Duodenal mucosa (tissue), 2 donors: ENCODE data around the gene RRP12.

Source experiments
- H3K27ac ChIP-seq: one replicate; pipeline ENCODE4 v1.7.0; 2013; ENCODE audit warnings: low read depth, low read length
- H3K27me3 ChIP-seq, 2 donors: one replicate each; pipeline ENCODE4 v1.7.0; 2013; ENCODE audit warnings: low read length in 2 of 2, control low read depth in 1 of 2; ENCODE audit not compliant: insufficient read depth in 2 of 2, control insufficient read depth in 1 of 2
- H3K36me3 ChIP-seq, 2 donors: one replicate each; pipeline ENCODE4 v1.7.0; 2013; ENCODE audit warnings: low read length in 2 of 2, control low read depth in 1 of 2; ENCODE audit not compliant: insufficient read depth in 2 of 2, control insufficient read depth in 1 of 2
- H3K4me1 ChIP-seq, 2 donors: one replicate each; pipeline ENCODE4 v1.7.0; 2013; ENCODE audit warnings: low read length in 2 of 2, control low read depth in 1 of 2; ENCODE audit not compliant: insufficient read depth in 2 of 2, control insufficient read depth in 1 of 2
- H3K4me3 ChIP-seq, 2 donors: one replicate each; pipeline ENCODE4 v1.7.0; 2013; ENCODE audit warnings: low read length in 2 of 2, low read depth in 1 of 2
- H3K9ac ChIP-seq, 2 donors: one replicate each; pipeline ENCODE4 v1.7.0; 2013; ENCODE audit warnings: low read length in 2 of 2, low read depth in 1 of 2
- H3K9me3 ChIP-seq, 2 donors: one replicate each; pipeline ENCODE4 v1.7.0; 2013; ENCODE audit warnings: low read length in 2 of 2, control low read depth in 1 of 2; ENCODE audit not compliant: control insufficient read depth in 1 of 2

The RRP12 gene

DNA sequence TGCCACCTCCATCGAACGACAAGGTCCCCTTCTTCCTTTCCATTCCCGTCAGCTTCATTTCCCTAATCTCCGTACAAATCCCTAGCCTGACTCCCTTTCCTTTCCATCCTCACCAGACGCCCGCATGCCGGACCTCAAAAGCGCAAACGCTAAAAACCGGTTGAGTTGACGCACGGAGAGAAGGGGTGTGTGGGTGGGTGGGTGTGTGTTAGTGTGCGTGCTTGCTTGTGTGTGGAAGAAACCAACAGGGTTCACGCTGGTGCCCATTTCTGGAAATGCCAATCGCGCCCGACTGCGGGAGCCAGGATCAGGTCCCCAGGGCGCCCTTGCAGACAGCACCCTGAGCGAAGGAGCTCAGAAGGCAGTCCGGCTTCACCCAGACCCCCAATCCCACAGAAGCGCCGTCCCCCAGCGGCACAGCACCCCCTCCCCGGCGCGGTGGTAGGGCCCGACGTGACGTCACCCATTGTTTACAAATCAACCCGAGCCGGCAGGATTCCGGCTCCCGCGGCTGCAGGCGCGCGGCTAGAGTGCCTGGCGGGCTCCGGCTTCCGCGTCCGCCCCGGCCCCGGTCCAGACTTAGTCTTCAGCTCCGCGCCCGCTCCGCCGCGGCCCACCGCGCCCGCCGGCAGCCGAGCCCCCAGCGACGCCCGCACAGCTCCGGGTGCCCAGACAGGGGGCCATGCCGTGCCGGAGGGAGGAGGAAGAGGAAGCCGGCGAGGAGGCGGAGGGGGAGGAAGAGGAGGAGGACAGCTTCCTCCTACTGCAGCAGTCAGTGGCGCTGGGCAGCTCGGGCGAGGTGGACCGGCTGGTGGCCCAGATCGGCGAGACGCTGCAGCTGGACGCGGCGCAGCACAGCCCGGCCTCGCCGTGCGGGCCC, 82.1 kb downstream of the RRP12 start, which contains the start of gene FRAT1:
Gene FRAT1, plus strand, starts transcription at position 500 of the 880 bp plus-strand sequence. Its CDS starts 183 bp downstream, at position 683.
- no peaks in the 10 kb centered on the region for H3K9me3 ChIP-seq
- H3K4me1 ChIP-seq: peaks cover 12 to 22% of the 10 kb centered on the region in 2 donors
- peak within 1 kb of the TSS; percentile 86 to 90 for H3K4me3 ChIP-seq
- peak within 1 kb of the TSS; percentile 77 to 91 for H3K9ac ChIP-seq
- H3K36me3 ChIP-seq: no peaks in the 10 kb centered on the region
- H3K27ac ChIP-seq: peak within 1 kb of the TSS; percentile 99
- H3K27me3 ChIP-seq: no peaks in the 10 kb centered on the region

DNA sequence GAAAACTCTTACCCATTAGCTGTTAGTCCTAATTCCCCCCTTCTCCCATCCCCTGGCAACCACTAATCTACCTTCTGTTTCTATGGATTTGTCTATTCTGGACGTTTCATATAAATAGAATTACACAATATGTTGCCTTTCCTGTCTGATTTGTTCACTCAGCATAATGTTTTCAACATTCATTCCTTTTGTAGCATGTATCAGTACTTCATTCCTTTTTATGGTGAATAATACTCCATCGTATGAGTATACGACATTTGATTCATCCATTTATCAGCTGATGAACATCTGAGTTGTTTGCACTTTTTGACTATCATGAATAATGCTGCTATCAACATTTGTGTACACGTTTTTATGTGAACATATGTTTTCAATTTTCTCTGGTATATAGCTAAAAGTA, 86.5 kb downstream of the RRP12 start:
- H3K36me3 ChIP-seq: no peaks in the 10 kb centered on the region
- no peaks in the 10 kb centered on the region for H3K9me3 ChIP-seq
- H3K9ac ChIP-seq: no peak overlapping the region
- H3K27ac ChIP-seq: no peak overlapping the region
- no peaks in the 10 kb centered on the region for H3K27me3 ChIP-seq
- H3K4me3 ChIP-seq: no peak overlapping the region
- H3K4me1 ChIP-seq: no peaks in the 10 kb centered on the region

DNA sequence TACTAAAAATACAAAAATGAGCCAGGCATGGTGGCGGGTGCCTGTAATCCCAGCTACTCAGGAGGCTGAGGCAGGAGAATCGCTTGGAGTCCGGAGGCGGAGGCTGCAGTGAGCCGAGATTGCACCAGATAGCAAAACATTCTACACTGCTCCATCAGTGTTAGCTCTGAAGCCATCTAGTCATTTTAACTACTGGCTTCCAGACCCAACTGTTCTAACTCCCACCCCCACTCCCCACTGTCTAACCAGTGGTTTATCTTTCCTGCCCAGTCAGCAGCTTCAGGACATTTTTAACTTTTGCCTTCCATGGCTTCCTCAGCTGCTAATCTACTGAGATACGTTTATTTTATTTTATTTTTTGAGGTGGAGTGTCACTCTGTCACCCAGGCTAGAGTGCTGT, 88.2 kb downstream of the RRP12 start:
- H3K9ac ChIP-seq: no peak overlapping the region
- H3K9me3 ChIP-seq: no peaks in the 10 kb centered on the region
- no peaks in the 10 kb centered on the region for H3K4me1 ChIP-seq
- no peak overlapping the region for H3K27ac ChIP-seq
- H3K36me3 ChIP-seq: no peaks in the 10 kb centered on the region
- H3K27me3 ChIP-seq: no peaks in the 10 kb centered on the region
- no peak overlapping the region for H3K4me3 ChIP-seq

DNA sequence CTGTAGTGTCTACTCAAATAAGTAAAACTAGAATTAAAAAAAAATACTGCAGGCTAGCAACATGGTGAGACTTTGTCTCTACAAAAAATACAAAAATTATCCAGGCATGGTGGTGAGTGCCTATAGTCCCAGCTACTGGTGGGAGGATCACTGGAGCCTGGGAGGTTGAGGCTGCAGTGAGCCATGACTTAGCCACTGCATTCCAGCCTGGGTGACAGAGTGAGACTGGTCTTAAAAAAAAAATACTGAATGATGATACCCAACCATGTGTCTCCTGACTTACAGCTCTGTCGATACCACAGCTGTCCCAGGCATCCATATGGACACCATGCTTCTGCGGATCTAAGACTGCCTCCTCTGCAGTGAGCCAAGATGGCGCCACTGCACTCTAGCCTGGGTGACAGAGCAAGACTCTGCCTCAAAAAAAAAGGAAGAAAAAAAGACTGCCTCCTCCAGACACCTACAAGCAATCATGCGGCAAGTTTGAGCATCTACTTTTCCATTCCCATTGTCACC, 90.0 kb downstream of the RRP12 start:
- no peaks in the 10 kb centered on the region for H3K36me3 ChIP-seq
- H3K4me3 ChIP-seq: no peak overlapping the region
- H3K27ac ChIP-seq: no peak overlapping the region
- H3K9ac ChIP-seq: no peak overlapping the region
- H3K27me3 ChIP-seq: no peaks in the 10 kb centered on the region
- H3K9me3 ChIP-seq: no peaks in the 10 kb centered on the region
- H3K4me1 ChIP-seq: no peaks in the 10 kb centered on the region

DNA sequence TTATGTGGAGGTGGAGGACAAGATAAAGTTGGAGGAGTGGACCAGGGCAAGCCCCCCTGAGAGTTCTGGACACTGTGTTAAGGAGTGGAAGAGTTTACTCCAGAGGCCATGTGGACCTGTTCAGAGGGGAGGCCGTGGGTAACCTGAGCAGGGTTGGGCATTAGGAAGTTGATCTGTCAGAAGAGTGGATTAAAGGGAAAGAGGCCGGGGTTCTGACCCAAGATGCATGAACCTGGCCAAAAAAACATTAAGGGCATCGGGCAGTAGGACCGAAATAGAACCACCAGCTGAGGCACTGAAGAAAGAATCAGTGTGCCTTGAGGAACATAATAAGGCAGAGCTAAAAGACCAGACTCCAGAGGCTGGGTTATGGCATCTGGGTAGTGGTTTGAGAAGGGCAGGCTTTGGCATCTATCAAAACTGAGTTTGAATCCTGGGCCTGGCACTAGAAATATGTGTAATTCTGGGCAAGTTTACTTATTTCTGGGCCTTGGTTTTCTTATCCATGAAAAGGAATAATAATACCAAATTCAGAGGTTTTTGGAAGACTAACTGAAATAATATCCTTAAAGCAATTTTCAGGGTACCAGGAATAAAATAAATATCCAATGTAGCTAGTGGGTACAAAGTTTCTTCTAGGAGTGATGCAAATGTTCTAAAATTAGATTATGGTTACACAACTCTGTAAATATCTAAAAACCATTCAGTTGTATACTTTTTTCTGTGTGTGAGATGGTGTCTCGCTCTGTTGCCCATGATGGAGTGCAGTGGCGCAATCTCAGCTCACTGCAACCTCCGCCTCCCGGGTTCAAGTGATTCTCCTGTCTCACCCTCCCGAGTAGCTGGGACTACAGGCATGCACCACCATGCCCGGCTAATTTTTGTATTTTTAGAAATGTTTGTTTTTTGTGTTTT, 93.0 kb downstream of the RRP12 start:
- no peaks in the 10 kb centered on the region for H3K36me3 ChIP-seq
- no peaks in the 10 kb centered on the region for H3K9me3 ChIP-seq
- H3K27me3 ChIP-seq: no peaks in the 10 kb centered on the region
- H3K27ac ChIP-seq: no peak overlapping the region
- H3K4me1 ChIP-seq: no peaks in the 10 kb centered on the region
- H3K9ac ChIP-seq: no peak overlapping the region
- no peak overlapping the region for H3K4me3 ChIP-seq

DNA sequence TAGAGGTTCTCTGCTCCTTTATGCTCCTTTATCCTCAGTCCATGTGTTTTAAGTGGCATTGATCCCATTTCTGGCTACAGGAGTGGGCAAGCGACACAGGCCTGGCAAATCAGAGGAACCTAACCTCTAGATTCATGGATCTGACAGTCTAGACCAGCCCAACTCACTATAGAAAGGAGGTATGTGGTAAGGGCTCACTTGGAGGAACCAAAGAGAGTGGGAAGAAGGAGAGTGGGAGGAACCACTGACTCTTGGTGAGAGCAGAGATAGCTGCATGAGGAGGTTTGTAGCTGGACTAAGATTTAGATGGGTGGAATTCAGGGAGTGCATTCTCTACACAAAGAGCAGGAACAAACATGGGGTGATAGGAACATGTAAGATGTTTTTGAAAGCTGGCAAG, 93.7 kb downstream of the RRP12 start:
- Histone ChIP-seq H3K4me1 (no peaks in the 10 kb centered on the region), H3K9ac (no peak overlapping the region), H3K36me3 (no peaks in the 10 kb centered on the region), H3K27ac (no peak overlapping the region), H3K27me3 (no peaks in the 10 kb centered on the region), H3K4me3 (no peak overlapping the region), H3K9me3 (no peaks in the 10 kb centered on the region)
